Measurements from ENCODE around the gene APBA2.

DNA sequence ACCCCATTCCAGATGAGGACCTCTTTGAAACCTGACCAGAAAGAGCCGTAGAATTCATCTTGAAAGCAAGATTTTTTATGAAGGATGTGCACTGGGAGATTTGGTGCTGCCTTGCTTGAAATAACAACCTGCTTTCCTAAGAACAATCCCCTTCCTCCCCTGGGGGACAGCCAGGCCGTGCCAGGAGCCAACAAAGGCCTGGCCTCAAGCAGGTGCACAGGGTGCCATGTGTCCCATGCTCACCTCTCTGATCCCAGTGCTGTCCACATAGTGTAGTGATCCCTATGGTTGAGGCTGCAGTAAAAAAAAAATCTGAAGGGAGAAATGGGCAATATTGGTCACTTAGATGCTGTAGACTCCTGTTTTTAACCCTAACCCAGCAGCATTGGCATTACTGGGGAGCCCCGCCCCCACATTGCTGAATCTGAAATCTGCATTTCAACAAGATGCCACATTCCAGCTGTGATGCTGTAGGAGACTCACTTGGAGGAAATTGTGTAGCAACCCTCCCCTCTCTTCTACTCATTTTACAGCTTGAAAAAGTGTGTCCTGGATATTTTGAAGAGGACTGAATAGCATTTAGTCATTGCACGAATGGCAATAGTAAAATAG is 171.2 kb downstream of the APBA2 start:
- no peak for TF ChIP-seq POLR2A (IDR thresholded peaks at IDR 0.05; ENCODE audit: low read depth)
- TF ChIP-seq, protein P1, sequence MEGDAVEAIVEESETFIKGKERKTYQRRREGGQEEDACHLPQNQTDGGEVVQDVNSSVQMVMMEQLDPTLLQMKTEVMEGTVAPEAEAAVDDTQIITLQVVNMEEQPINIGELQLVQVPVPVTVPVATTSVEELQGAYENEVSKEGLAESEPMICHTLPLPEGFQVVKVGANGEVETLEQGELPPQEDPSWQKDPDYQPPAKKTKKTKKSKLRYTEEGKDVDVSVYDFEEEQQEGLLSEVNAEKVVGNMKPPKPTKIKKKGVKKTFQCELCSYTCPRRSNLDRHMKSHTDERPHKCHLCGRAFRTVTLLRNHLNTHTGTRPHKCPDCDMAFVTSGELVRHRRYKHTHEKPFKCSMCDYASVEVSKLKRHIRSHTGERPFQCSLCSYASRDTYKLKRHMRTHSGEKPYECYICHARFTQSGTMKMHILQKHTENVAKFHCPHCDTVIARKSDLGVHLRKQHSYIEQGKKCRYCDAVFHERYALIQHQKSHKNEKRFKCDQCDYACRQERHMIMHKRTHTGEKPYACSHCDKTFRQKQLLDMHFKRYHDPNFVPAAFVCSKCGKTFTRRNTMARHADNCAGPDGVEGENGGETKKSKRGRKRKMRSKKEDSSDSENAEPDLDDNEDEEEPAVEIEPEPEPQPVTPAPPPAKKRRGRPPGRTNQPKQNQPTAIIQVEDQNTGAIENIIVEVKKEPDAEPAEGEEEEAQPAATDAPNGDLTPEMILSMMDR (IDR thresholded peaks at IDR 0.05): no peak
